Measurements from ENCODE around the gene SCCPDH. TPM values are rescaled to one million over a fixed set of nuclear protein-coding genes. Genes with fewer than 3 reads are reported as not detected.

The SCCPDH gene
- total RNA-seq, 1 experiment from 2014 or later, result 10.9 TPM

GRCh38 chr1:246726881-246727280, 2.7 kb downstream of the SCCPDH start:
- CTCF ChIA-PET, result no interaction called here
- Mint-ChIP-seq H3K4me1 (peaks cover 7% of the 10 kb centered on the region; the same call in 1 of the 2 replicates), H3K9me3 (peaks cover 40% of the 10 kb centered on the region), H3K27ac (no peak overlapping the region), H3K36me3 (peaks cover 52% of the 10 kb centered on the region), H3K27me3 (ENCODE audit: low read depth) (peaks cover 32% of the 10 kb centered on the region), H3K4me3 (no peak overlapping the region)
- TF ChIP-seq FOXP1 (CRISPR knock-in tag; IDR thresholded peaks at IDR 0.05; ENCODE audit: borderline replicate concordance) (no peak), CREM (CRISPR knock-in tag; IDR thresholded peaks at IDR 0.05) (no peak), SP1 (CRISPR knock-in tag; conservative IDR thresholded peaks at IDR 0.05) (no peak), ETV6 (CRISPR knock-in tag; IDR thresholded peaks at IDR 0.05) (no peak), CREB1 (CRISPR knock-in tag; IDR thresholded peaks at IDR 0.05) (no peak), ATF6 (CRISPR knock-in tag; IDR thresholded peaks at IDR 0.05) (no peak), AFF4 (CRISPR knock-in tag; IDR thresholded peaks at IDR 0.05; ENCODE audit: borderline replicate concordance) (no peak), ATF1 (CRISPR knock-in tag; IDR thresholded peaks at IDR 0.05) (no peak), ZNF263 (CRISPR knock-in tag; IDR thresholded peaks at IDR 0.05; ENCODE audit: low read depth) (no peak), ZNF532 (CRISPR knock-in tag; IDR thresholded peaks at IDR 0.05; ENCODE audit: borderline replicate concordance) (no peak), CDX4 (CRISPR knock-in tag; IDR thresholded peaks at IDR 0.05; ENCODE audit: borderline replicate concordance) (no peak), E2F1 (CRISPR knock-in tag; IDR thresholded peaks at IDR 0.05) (no peak), JUN (CRISPR knock-in tag; IDR thresholded peaks at IDR 0.05) (no peak), NFYB (CRISPR knock-in tag; conservative IDR thresholded peaks at IDR 0.05; ENCODE audit: low read depth) (no peak), ZNF219 (CRISPR knock-in tag; IDR thresholded peaks at IDR 0.05; ENCODE audit: borderline replicate concordance) (no peak), KAT7 (CRISPR knock-in tag; IDR thresholded peaks at IDR 0.05; ENCODE audit: borderline replicate concordance) (no peak), ZNF232 (CRISPR knock-in tag; IDR thresholded peaks at IDR 0.05) (no peak), MXD4 (CRISPR knock-in tag; IDR thresholded peaks at IDR 0.05; ENCODE audit: borderline replicate concordance) (no peak), NFATC4 (CRISPR knock-in tag; IDR thresholded peaks at IDR 0.05) (no peak)
- POLR2A ChIA-PET, result no interaction called here
- no peak for ATAC-seq
- DNase-seq (ENCODE audit: low spot score), result no peak

Measured in WTC11 (cell line).